H1 (cell line): ENCODE results near the gene ADRA2C. TPM values are rescaled to one million over a fixed set of nuclear protein-coding genes. Genes with fewer than 3 reads are reported as not detected.

ENCODE experiments used
- EGR1 ChIP-seq: IDR thresholded peaks from 2 replicates; pipeline ENCODE4 v1.6.1; 2011; ENCODE audit warnings: low read depth, low read length, borderline replicate concordance
- FOSL1 ChIP-seq: IDR thresholded peaks from 2 replicates; pipeline ENCODE4 v1.6.1; 2011; ENCODE audit warnings: mild to moderate bottlenecking, low read depth, low read length, moderate library complexity; ENCODE audit not compliant: insufficient read depth
- POLR2AphosphoS5 ChIP-seq: IDR thresholded peaks from 2 replicates; pipeline ENCODE4 v1.6.1; 2011; ENCODE audit warnings: low read depth, low read length
- SP2 ChIP-seq: IDR thresholded peaks from 2 replicates; pipeline ENCODE4 v1.6.1; 2012; ENCODE audit warnings: mild to moderate bottlenecking, low read length, inconsistent platforms
- polyA plus RNA-seq, 7 experiments: library from polyadenylated mRNA; depleted of rRNA in 3 of 7; stranded (reverse) in 5 of 7; unstranded in 2 of 7; fragments of >200 nt in 5 of 7; fragments of 200-250 nt in 2 of 7; gene quantifications; 1 replicate in 5 of 7; 2 replicates in 1 of 7; 4 replicates in 1 of 7; pipeline versions ENCODE4 v1.2.1 to v1.2.3, GENCODE V29; 2011 to 2013; ENCODE audit warnings: missing spikeins in 2 of 7, mixed read lengths in 2 of 7
- total RNA-seq: library from RNA; stranded (reverse); fragmentation: NEBNext Ultra II Directional; extraction: Animal tissue kit (Norgen Biotek cat#: 25700); gene quantifications from 2 replicates; pipeline ENCODE4 v1.2.1, GENCODE V29; 2021

The ADRA2C gene
- total and polyA plus RNA-seq, 2 of the 8 experiments (the other 6 are each of a cell fraction or from before 2014, with no cell fraction given): 14.6 to 14.8 TPM

- TF ChIP-seq POLR2AphosphoS5: no peak
- peak; percentile 41; the same call in 1 of the 2 replicates for TF ChIP-seq EGR1
- no peak for TF ChIP-seq FOSL1
- TF ChIP-seq SP2: no peak
Measured at GRCh38 chr4:3725936-3726870, 40.0 kb upstream of the ADRA2C start (continued).
